Neural progenitor cell (in vitro differentiated cells): ENCODE data around the gene CABP2. TPM values are rescaled to one million over a fixed set of nuclear protein-coding genes. Genes with fewer than 3 reads are reported as not detected.
A peak's percentile ranks its signal among the peaks of the same experiment; 100 is the strongest.

Experiments used
- DNase-seq: peaks from one replicate; pipeline ENCODE4 v3.0.0-alpha.2; 2016; ENCODE audit warnings: low spot score
- H2AFZ ChIP-seq: fragments of 200-600 bp; sonication (generic); replicated peaks from 2 replicates; pipeline ENCODE4 v1.6.1; 2016; ENCODE audit warnings: antibody characterized with exemption
- H3F3A ChIP-seq: fragments of 200-600 bp; sonication (generic); 2 replicates; pipeline ENCODE4 v1.6.1; 2016; ENCODE audit warnings: antibody characterized with exemption, low read depth
- H3K27ac ChIP-seq: fragments of 200-600 bp; sonication (generic); 2 replicates; pipeline ENCODE4 v1.5.1; 2016; ENCODE audit warnings: mild to moderate bottlenecking
- H3K27me3 ChIP-seq: fragments of 200-600 bp; sonication (generic); 2 replicates; pipeline ENCODE4 v1.6.1; 2016; ENCODE audit warnings: mild to moderate bottlenecking, moderate library complexity
- H3K36me3 ChIP-seq: fragments of 200-600 bp; sonication (generic); 2 replicates; pipeline ENCODE4 v1.5.1; 2016
- H3K4me1 ChIP-seq: fragments of 200-600 bp; sonication (generic); 2 replicates; pipeline ENCODE4 v1.6.1; 2016; ENCODE audit warnings: mixed run types
- H3K4me2 ChIP-seq: fragments of 200-600 bp; sonication (generic); 2 replicates; pipeline ENCODE4 v1.6.1; 2016
- H3K4me3 ChIP-seq: fragments of 200-600 bp; sonication (generic); 2 replicates; pipeline ENCODE4 v1.5.1; 2016
- H3K79me2 ChIP-seq: fragments of 200-600 bp; sonication (generic); 2 replicates; pipeline ENCODE4 v1.6.1; 2016; ENCODE audit warnings: low read depth
- H3K9ac ChIP-seq: fragments of 200-600 bp; sonication (generic); 2 replicates; pipeline ENCODE4 v1.6.1; 2016
- H3K9me3 ChIP-seq: fragments of 200-600 bp; sonication (generic); 2 replicates; pipeline ENCODE4 v1.5.1; 2016; ENCODE audit warnings: low read depth
- H4K20me1 ChIP-seq: fragments of 200-600 bp; sonication (generic); 2 replicates; pipeline ENCODE4 v1.6.1; 2016; ENCODE audit warnings: low read depth
- H3K27ac Mint-ChIP-seq: 3 replicates; pipeline ENCODE4 v1.8.0; 2021; ENCODE audit warnings: mixed read lengths
- H3K27me3 Mint-ChIP-seq: 2 replicates; pipeline ENCODE4 v1.8.0; 2022; ENCODE audit warnings: low read depth, mild to moderate bottlenecking, inconsistent platforms, moderate library complexity, mixed read lengths; ENCODE audit not compliant: insufficient read depth
- H3K36me3 Mint-ChIP-seq: 3 replicates; pipeline ENCODE4 v1.8.0; 2021; ENCODE audit warnings: mixed read lengths
- H3K4me1 Mint-ChIP-seq: 3 replicates; pipeline ENCODE4 v1.8.0; 2021; ENCODE audit warnings: mixed read lengths
- H3K4me3 Mint-ChIP-seq: 3 replicates; pipeline ENCODE4 v1.8.0; 2021; ENCODE audit warnings: mild to moderate bottlenecking, moderate library complexity, mixed read lengths
- H3K9me3 Mint-ChIP-seq: 3 replicates; pipeline ENCODE4 v1.8.0; 2020; ENCODE audit warnings: mixed read lengths
- EZH2 ChIP-seq: fragments of 200-600 bp; sonication (generic); IDR thresholded peaks from 2 replicates; pipeline ENCODE4 v1.6.1; 2017; ENCODE audit warnings: antibody characterized with exemption, mild to moderate bottlenecking, moderate library complexity
- EZH2phosphoT487 ChIP-seq: fragments of 200-600 bp; sonication (generic); IDR thresholded peaks from 2 replicates; pipeline ENCODE4 v1.6.1; 2017; ENCODE audit warnings: antibody characterized with exemption
- total RNA-seq: library from RNA; depleted of rRNA; stranded (reverse); fragments of >200 nt; gene quantifications from 2 replicates; pipeline ENCODE4 v1.2.3, GENCODE V29; 2015; ENCODE audit warnings: low replicate concordance
- TF ChIP-seq, protein P1 (sequence below): fragments of 200-600 bp; sonication (generic); IDR thresholded peaks from 2 replicates; pipeline ENCODE4 v1.5.1; 2017; ENCODE audit warnings: antibody characterized with exemption, mild to moderate bottlenecking

The CABP2 gene
- total RNA-seq, 1 donor from 2014 or later, result not detected

GRCh38 chr11:67534070-67534679 lies 10.9 kb upstream of the CABP2 start:
- H3K27ac Mint-ChIP-seq, result no peak overlapping the region
- H3K4me1 Mint-ChIP-seq, result no peaks in the 10 kb centered on the region
- Histone ChIP-seq H3K9me3 (peaks cover 19% of the 10 kb centered on the region), H3K9ac (no peak overlapping the region), H3F3A (no peaks in the 10 kb centered on the region), H3K79me2 (no peaks in the 10 kb centered on the region), H3K4me2 (no peak overlapping the region), H4K20me1 (no peaks in the 10 kb centered on the region), H3K36me3 (no peaks in the 10 kb centered on the region), H3K4me3 (no peak overlapping the region), H3K27ac (no peak overlapping the region), H2AFZ (no peak overlapping the region), H3K4me1 (no peaks in the 10 kb centered on the region), H3K27me3 (no peaks in the 10 kb centered on the region)
- TF ChIP-seq, protein P1, sequence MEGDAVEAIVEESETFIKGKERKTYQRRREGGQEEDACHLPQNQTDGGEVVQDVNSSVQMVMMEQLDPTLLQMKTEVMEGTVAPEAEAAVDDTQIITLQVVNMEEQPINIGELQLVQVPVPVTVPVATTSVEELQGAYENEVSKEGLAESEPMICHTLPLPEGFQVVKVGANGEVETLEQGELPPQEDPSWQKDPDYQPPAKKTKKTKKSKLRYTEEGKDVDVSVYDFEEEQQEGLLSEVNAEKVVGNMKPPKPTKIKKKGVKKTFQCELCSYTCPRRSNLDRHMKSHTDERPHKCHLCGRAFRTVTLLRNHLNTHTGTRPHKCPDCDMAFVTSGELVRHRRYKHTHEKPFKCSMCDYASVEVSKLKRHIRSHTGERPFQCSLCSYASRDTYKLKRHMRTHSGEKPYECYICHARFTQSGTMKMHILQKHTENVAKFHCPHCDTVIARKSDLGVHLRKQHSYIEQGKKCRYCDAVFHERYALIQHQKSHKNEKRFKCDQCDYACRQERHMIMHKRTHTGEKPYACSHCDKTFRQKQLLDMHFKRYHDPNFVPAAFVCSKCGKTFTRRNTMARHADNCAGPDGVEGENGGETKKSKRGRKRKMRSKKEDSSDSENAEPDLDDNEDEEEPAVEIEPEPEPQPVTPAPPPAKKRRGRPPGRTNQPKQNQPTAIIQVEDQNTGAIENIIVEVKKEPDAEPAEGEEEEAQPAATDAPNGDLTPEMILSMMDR, result no peak
- TF ChIP-seq EZH2phosphoT487 (no peak), EZH2 (no peak)
- no peaks in the 10 kb centered on the region for H3K36me3 Mint-ChIP-seq
- peaks cover 29% of the 10 kb centered on the region for H3K9me3 Mint-ChIP-seq
- peak; percentile 40 for DNase-seq
- no peak overlapping the region for H3K4me3 Mint-ChIP-seq
- H3K27me3 Mint-ChIP-seq, result peaks cover 6% of the 10 kb centered on the region

DNA sequence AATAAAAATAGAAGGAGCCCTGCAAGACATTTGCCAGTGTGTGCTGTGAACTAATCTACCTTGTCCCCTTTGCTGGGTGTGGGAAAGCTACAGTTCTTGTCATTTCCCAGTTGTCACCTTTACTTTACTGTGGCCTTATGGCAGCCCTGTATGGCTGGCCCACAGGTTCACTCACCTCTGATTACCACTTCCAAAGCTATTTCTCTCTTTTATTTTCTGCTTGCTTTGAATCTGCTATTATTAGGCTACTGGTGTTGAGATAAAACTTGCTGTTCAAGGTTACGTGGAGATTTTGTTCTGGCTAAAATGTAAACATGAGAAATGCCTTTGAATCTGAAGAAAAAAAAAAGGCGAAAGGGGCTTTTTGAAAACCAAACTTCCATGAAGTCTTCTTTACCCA lies 9.6 kb upstream of the CABP2 start:
- Histone ChIP-seq H3K36me3 (no peaks in the 10 kb centered on the region), H3K27ac (no peak overlapping the region), H3K9me3 (peaks cover 19% of the 10 kb centered on the region), H3F3A (no peaks in the 10 kb centered on the region), H3K9ac (no peak overlapping the region), H3K4me1 (no peaks in the 10 kb centered on the region), H3K79me2 (no peaks in the 10 kb centered on the region), H4K20me1 (no peaks in the 10 kb centered on the region), H3K4me2 (no peak overlapping the region), H3K27me3 (no peaks in the 10 kb centered on the region), H3K4me3 (no peak overlapping the region), H2AFZ (no peak overlapping the region)
- Mint-ChIP-seq H3K36me3 (no peaks in the 10 kb centered on the region), H3K27ac (no peak overlapping the region), H3K4me1 (no peaks in the 10 kb centered on the region), H3K9me3 (peaks cover 29% of the 10 kb centered on the region), H3K4me3 (peak overlapping the region; percentile 6), H3K27me3 (peaks cover 11% of the 10 kb centered on the region)
- DNase-seq, result no peak
- no peak for TF ChIP-seq EZH2
- TF ChIP-seq EZH2phosphoT487, result no peak
- TF ChIP-seq, protein P1, result no peak

DNA sequence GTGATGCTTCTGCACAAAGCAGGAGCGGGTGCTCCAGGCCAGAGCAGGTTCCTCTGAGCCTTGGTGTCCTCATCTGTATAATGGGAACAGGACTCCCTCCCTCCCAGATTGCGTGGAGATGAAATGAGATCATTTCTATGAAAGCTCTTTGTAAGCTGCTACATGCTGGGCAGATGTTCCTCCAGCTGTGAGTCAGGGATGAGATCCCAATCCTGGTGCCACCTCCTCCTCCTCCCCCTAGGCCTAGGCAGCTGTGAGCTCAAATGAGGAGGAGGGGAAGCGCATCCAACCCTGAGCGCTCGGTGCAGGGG lies 7.0 kb upstream of the CABP2 start:
- H3K4me3 Mint-ChIP-seq, result no peak overlapping the region
- H3K27me3 ChIP-seq, result no peaks in the 10 kb centered on the region
- H3K36me3 Mint-ChIP-seq, result no peaks in the 10 kb centered on the region
- H2AFZ ChIP-seq, result no peak overlapping the region
- peaks cover 11% of the 10 kb centered on the region for H3K27me3 Mint-ChIP-seq
- H3K4me1 Mint-ChIP-seq, result peaks cover 4% of the 10 kb centered on the region
- no peaks in the 10 kb centered on the region for H3K36me3 ChIP-seq
- H3K79me2 ChIP-seq, result no peaks in the 10 kb centered on the region
- H3K9ac ChIP-seq, result no peak overlapping the region
- no peaks in the 10 kb centered on the region for H3K4me1 ChIP-seq
- H3K4me3 ChIP-seq, result no peak overlapping the region
- no peak for DNase-seq
- no peak overlapping the region for H3K4me2 ChIP-seq
- H3K9me3 Mint-ChIP-seq, result peaks cover 27% of the 10 kb centered on the region
- peaks cover 12% of the 10 kb centered on the region for H3K9me3 ChIP-seq
- H3K27ac Mint-ChIP-seq, result no peak overlapping the region
- no peaks in the 10 kb centered on the region for H3F3A ChIP-seq
- TF ChIP-seq EZH2 (no peak), EZH2phosphoT487 (no peak)
- TF ChIP-seq, protein P1, result no peak
- no peaks in the 10 kb centered on the region for H4K20me1 ChIP-seq
- H3K27ac ChIP-seq, result no peak overlapping the region
